Measurements from ENCODE around the gene ALPG.
"Not testable (repeated sequence)": the region's sequence is repeated elsewhere in the genome, so short reads cannot be mapped to it uniquely, and the experiment has no call there.

ALPG gene

GRCh38 chr2:232440220-232441018, 33.8 kb downstream of the ALPG start:
- peak; percentile 80 for DNase-seq (ENCODE audit: low read depth)

DNA sequence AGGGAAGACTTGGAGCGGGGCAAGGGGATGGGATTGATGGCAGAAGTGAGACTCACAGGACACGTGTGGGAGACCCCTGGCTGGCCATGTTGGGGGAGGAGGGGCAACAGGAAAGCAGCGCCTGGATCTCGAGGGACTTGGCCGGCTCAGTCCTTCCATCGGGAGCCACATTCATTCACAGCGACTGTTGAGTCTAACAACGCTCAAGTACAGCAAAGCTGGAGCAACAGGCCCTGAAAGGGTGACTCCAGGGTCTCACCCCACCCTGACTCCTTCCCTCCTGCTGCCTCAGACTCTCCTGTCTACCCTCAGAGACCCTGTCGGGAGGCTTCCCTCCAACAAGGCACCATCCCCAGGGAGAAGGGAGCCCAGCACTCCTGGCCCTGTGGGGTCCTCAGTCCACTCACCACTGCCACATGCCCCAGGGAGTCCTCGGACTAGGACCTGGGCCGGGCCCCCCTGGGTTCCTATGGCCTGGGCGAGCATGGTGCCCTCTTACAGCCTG, 34.6 kb downstream of the ALPG start:
- no peak for DNase-seq (ENCODE audit: low read depth)

- not testable (repeated sequence) for DNase-seq (ENCODE audit: low read depth)
Observed at GRCh38 chr2:232441922-232442321, 35.3 kb downstream of the ALPG start.

DNA sequence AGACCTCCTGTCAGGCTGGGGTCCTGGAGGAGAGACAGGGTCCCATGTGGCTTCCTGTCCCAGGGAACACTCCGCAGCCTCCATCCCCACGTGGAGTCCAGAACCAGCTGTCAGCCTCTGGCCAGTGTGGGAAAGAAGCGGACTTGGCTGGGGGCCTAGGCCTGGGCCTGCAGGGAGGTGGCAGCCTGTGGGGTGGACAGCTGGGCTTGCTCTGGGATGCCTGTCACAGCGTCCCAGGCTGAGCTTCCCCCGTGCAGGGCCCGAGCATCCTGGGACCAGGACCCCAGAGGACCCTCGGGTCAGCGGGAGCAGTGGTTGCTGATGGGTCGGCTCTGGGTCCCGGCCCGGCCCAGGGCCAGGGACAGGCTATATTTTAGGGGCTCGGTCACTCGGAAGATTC, 35.8 kb downstream of the ALPG start:
- DNase-seq (ENCODE audit: low read depth): not testable (repeated sequence)

DNA sequence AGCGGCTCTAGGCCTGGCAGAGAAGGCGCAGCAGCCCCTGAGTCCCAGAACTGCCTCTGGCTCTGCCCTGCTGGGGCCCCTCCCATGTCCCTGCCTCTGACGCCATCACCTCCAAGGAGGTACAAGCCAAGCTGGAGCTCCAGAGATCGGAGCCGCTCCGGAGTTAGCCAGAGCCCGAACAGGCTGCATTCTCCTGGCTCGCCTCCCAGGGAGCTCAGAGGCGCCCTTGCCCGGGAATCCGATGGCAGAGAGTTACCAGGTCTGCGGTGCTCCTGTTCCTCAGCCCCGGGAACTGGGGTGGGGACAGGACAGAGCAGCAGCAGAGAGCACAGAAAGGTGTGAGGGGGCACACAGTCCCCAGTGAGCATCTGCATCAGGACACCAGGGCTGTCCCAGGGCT, 36.4 kb downstream of the ALPG start:
- not testable (repeated sequence) for DNase-seq (ENCODE audit: low read depth)

- DNase-seq (ENCODE audit: low read depth): not testable (repeated sequence)
Observed at GRCh38 chr2:232443669-232444408, 37.2 kb downstream of the ALPG start.

- peak; percentile 68 for DNase-seq (ENCODE audit: low read depth)
Observed at GRCh38 chr2:232444409-232445148, 37.9 kb downstream of the ALPG start.

GRCh38 chr2:232445149-232445885, 38.7 kb downstream of the ALPG start:
- DNase-seq (ENCODE audit: low read depth): not testable (repeated sequence)

- DNase-seq (ENCODE audit: low read depth): not testable (repeated sequence)
Observed at GRCh38 chr2:232446266-232446777, 39.7 kb downstream of the ALPG start.

DNA sequence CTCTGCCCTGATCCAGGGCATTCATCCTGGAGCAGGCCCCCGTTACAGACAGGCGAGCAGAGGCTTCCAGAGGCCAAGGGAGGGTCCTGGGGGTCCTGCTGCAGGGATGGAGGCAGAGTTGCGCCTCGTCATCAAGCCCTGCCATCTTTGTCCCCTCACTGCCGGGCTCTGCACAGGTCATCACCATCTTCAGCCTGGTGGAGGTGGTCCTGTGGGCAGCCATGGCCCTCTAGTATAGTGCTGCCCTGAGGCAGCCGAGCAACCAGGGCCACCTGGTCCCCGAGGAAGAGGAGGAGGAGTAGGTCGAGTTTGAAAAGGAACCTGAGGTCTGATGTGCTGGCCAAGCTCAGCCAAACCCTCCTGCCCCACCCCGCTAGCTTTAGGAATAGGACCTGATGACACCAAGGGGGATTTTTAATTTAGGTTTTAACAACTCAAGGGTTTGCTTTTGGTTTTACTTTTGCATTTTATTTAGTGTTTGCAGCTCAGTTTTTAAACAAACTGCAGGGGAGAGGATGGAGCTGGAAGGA, 40.5 kb downstream of the ALPG start:
- no peak for DNase-seq (ENCODE audit: low read depth)

- DNase-seq (ENCODE audit: low read depth): no peak
Observed at GRCh38 chr2:232447638-232448303, 41.1 kb downstream of the ALPG start.

DNA sequence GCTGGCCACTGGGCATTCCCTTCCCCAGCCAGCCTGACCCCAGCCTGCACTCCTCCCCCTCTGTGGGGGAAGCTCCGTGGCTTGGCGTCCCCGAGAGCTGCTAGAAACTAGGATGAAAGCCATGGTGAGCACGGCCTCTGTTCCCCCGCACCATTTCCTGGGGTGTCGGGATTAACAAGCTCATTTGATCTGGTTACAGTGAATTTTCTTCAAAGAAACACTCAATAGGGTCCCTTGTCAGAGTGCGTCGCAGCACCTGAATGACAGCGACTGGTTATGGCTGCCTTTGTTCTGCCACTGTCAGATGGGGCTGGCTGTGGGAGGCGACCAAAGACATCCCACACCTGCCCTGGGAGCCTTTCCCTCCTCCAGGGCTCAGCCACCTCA, 41.7 kb downstream of the ALPG start:
- no peak for DNase-seq (ENCODE audit: low read depth)

- no peak for DNase-seq (ENCODE audit: low read depth)
Observed at GRCh38 chr2:232449964-232450363, 43.3 kb downstream of the ALPG start.

DNA sequence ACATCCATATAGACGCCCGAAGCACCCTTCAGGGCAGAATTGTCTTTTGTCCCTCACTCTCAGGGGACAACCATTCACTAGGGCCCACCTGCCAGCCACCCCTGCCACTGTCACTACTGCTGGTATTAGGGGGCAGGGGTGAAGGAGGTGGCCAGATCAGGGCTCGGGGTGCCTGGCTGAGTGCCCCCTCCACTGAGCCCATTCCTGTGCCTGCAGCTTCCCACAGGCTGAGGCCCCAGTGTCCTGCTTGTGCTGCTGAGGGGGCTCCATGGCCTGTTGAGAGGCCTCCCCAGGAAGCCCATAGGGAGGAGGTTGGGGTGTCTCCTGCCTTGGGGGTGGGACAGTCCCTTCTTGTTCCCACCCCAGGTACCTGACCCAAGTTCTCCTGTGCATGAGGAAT, 45.0 kb downstream of the ALPG start:
- not testable (repeated sequence) for DNase-seq (ENCODE audit: low read depth)

GRCh38 chr2:232454630-232455029, 48.0 kb downstream of the ALPG start:
- no peak for DNase-seq (ENCODE audit: low read depth)

DNA sequence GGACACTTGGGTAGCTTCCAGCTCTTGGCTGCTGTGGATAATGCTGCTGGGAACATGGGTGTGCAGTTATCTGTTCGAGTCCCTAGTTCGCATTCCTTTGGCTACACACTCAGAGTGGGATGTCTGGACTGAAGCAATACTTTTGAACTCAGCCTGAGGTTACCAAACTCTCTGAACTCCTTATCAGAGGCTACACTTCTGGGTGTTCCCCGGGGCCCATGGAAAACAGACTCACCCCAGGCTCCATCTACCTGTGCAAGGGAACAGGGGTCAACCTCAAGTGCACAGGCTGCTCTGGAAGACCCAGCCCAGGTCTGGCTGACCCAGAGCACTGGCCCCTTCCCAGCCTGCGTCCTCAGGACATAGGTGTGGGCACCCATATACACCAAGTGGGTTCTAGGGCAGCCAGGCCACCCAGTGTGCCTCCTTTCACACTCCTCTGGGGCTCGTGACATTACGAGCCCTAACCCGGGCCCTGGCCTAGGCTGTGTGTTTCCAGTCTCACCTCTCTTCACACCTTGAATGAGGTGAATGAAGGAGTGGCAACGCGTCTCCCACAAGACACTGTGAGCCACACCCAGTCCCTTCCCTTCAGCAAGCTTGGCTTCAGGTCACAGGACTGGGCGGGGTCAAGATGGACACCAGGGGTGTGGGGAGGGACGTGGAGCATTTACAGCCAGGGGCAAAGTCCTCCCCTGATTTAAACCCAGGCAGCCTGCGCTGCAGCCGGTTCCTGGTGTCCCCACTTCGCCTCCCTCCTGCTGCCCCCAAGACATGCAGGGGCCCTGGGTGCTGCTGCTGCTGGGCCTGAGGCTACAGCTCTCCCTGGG, 49.0 kb downstream of the ALPG start, which contains the start of gene ALPI:
TSS of gene ALPI (plus strand) at position 728 of the 830 bp plus-strand sequence. CDS start at position 775, 47 bp downstream.
- no peak for DNase-seq (ENCODE audit: low read depth)

GRCh38 chr2:232456296-232457120, 49.9 kb downstream of the ALPG start:
- no peak for DNase-seq (ENCODE audit: low read depth)

DNA sequence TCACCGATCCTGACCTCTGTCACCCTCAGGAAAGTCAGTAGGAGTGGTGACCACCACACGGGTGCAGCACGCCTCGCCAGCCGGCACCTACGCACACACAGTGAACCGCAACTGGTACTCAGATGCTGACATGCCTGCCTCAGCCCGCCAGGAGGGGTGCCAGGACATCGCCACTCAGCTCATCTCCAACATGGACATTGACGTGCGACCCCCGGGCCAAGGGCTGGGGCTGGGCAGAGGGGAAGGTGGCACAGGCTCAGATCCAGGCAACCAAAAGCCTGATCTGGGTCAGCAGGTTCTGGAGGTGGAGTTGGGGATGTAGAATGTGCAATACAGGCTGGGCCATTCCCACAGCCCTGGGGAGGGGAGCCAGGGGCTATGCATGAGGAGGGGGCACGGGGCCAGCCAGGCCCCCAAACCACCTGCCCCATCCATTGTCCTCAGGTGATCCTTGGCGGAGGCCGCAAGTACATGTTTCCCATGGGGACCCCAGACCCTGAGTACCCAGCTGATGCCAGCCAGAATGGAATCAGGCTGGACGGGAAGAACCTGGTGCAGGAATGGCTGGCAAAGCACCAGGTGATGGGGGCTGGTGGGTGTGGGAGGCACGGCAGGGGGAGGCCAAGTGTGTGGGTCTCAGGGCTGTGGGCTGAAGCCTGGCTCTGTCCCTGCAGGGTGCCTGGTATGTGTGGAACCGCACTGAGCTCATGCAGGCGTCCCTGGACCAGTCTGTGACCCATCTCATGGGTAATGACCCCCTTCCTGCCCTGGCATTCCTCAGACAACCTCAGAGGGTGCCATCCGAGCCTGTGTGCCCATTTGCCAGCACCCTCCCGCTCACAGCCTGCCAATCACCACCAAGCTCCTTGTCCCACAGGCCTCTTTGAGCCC, 50.7 kb downstream of the ALPG start:
- no peak for DNase-seq (ENCODE audit: low read depth)
